ENCODE measurements around the gene MALAT1.

The MALAT1 gene

DNA sequence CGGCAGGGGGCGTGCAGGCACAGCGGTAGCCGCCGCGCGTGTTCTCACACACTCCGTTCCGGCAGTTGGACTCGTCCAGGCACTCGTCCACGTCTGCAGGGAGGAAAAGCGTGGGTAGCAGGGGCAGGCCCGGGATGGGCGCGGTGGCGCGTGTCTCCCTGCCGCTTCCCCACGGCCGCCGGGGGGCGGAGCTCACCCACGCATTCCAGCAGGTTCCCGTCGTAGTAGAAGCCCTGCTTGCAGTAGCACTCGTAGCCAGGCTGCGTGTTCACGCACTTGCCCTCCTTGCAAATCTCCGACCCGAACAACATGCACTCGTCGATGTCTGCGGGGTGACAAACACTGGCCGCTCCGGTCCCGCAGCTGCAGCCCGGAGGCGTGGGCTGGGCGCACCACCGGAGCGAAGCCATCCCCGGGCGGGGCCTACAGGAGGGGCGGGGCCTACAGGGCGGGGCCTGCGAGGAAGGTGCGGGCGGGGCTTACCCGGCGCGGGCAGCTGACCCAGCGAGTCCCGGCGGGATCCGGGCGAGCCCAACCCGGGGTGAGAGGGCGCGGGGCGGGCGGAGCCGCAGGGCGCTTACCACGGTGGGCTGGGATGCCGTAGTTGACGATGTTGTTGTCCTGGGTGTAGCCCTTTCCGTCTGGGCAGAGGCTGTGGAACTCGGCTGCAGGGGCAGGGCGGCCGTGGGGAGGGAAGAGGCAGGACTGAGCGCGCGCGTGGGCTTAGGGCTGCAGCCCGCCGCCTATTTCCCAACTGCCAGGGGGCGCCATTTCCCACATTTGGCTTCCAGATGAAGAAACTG is 41.6 kb downstream of the MALAT1 start:
- DNase-seq: peak; percentile 95

DNA sequence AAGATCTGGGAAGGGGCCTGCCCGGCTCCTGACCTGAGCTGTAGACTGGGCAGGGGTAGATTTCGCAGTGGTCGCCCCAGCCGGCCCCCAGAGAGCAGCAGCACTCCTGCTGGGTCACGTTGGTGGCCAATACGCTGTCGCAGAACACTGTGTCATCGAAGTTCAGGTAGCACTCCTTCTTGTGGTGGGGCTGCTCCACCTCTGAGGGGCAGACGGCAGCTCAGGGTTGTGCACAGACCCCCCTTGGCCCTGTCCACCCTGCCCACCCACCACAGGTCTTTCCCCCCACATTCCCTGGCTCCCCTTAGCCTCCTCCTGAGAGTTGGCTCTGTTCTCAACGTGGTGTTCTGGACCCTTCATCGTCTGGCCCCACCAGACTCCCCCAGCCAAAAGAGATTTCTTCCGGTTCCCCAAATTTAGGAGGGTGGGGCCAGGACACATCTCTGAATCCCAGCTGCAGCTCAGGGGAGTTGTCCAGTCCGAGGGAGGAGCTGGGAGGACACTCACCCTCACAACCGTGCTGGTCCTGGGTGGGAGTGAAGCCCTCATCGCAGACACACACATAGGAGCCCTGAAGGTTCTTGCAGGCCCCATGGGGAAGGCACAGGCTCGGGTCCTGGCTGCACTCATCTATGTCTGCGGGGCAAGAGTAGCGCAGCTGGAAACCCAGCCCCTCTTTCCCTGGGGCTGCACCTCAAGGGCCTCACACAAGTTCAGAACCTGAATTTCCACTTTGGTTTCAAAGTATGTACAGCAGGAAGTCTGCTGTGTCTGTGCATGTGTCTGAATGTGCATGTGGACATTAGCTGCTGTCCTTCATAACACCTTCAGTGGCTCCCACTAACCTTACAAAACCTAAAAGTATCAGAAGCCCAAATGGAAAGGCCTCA is 42.5 kb downstream of the MALAT1 start:
- no peak for DNase-seq

DNA sequence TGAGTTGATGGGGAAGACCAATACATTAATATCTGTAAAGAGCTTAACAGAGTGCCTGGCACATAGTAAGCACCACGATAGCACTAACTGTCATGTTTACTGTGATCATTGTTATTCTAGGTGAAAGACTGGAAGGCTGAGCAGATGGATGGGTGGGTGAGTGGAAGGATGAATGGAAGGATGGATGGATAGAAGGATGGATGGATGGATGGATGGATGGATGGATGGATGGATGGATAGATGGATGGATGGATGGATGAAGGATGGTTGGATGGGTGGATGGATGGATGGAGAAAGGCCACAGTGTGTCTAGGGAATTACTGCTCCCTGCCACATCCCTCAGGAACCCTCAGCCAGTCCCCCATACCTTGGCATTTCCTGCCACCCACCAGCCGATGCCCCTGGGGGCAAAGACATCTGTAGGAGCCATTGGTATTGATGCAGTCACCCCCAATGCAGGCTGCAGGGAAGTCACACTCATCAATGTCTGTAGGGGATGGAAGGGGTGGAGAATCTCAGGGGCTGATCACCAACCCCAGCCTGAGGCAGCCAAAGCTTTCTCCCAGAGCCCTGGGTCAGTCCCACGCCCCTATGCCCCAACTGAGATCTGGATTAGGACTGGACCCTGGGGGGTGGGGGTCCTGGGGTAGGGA is 44.0 kb downstream of the MALAT1 start:
- DNase-seq: no peak

DNA sequence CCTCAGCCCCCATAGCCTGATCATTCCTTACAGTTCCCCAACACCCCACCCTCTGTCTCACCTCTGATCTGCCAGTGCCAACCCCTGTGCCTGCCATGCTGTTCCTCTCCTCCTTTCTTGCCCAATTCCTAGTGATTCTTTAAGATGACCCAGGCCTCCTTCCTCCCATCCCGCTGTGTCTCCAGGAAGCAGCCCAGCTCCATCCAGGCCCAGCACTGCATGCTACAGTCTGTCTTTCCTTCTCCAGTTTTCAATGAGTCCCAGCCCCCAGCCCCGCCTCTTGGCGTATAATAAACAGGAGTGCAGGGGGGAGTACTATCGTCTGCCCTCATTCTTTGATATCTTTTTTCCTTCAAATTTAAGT is 47.0 kb downstream of the MALAT1 start:
- DNase-seq: no peak

DNA sequence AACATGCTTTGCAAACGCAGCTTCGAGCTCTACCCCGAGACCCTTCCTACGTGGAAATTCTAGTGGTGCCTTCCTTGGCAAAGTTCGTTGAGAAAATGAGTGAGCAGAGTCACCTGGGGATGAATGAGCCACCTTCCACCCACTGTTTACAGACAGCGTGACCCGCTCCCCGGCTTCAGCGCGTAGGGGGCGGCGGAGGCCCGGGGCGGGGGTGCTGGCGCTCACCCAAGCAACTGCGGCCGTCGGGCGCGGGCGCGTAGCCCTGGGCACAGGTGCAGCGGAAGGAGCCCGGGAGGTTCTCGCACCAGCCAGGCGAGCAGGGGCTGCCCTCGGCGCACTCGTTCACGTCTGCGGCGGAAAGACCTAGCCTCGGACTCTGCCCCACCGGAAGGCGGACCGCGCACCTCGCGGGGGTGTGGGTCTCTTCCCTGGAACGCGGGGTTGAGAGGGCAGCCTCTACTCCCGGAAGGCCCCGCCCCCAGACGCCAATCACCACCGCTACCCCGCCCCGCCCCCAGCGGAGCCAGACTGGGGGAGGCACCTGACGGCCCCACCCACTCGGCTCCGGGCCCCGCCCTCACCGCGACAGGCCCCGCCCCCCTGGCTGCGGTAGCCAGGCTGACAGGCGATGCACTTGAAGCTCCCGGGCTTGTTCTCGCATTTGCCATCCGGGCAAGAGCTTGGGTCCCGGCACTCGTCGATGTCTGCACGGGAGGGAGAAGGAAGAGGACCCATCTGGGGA is 47.5 kb downstream of the MALAT1 start:
- DNase-seq: peak; percentile 94

DNA sequence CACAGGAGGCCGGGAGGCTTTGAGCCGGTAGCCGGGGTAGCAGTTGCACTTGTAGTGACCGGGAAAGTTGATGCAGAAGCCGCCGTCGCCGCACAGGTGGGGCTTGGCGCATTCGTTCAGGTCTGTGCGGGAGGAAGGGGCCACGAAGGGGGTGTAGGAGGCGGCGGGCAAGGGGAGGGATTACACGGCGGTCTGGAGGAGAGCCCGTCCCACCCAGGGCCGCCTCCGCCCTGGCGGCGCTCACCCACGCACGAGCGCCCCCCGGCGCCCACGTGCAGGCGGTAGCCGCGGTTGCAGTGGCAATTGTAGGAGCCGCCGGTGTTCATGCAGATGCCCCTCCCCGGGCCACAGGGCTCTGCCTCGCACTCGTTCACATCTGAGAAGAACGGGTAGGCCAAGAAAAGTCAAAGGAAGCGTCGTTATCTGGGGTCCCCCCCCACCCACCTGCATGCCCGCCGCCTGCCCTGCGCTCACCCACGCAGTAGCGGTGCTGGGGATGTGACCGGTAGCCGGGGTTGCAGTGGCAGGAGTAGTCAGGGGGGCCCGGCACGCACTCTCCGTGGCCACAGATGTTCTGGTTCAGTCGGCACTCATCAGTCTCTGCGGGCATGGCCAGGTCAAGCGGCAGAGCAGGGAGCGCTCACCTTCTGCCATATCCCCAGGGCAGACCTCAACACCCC is 48.7 kb downstream of the MALAT1 start:
- no peak for DNase-seq

DNA sequence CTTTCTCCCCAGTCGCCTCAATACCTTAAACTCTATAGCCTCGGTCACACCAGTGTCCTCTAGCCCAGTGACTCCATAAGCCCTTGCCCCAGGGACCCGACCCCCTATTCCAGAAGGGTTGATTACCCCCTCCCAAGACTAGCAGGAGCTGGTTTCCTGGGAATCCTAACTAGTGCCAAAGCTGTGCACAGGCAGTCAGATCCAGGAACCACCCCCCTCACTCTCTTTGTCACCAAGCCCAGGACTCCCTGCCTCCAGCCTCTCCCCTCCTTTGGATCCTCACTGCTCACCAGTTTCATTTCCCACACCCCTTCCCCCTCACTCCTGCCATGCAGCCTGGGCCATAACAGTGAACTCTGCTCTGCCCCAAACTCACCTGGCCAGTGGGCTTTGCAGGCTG is 49.5 kb downstream of the MALAT1 start:
- DNase-seq: no peak

DNA sequence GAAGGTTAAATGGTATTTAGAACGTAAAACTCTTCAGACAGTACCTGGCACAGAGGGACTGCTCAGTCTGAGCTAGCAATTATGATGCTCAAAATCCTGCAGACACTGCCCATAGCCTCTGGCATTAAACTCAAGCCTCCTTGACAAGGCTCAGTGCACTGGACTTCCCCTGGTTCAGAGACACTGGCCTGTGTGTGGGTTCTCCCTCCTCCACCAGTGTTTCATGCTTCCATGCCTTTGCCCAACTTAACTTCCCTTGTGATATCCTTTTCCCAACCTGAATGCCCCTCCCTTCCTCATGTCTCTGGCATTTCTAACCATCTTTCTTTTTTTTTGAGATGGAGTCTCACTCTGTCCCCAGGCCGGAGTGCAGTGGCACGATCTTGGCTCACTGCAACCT is 50.3 kb downstream of the MALAT1 start:
- no peak for DNase-seq

DNA sequence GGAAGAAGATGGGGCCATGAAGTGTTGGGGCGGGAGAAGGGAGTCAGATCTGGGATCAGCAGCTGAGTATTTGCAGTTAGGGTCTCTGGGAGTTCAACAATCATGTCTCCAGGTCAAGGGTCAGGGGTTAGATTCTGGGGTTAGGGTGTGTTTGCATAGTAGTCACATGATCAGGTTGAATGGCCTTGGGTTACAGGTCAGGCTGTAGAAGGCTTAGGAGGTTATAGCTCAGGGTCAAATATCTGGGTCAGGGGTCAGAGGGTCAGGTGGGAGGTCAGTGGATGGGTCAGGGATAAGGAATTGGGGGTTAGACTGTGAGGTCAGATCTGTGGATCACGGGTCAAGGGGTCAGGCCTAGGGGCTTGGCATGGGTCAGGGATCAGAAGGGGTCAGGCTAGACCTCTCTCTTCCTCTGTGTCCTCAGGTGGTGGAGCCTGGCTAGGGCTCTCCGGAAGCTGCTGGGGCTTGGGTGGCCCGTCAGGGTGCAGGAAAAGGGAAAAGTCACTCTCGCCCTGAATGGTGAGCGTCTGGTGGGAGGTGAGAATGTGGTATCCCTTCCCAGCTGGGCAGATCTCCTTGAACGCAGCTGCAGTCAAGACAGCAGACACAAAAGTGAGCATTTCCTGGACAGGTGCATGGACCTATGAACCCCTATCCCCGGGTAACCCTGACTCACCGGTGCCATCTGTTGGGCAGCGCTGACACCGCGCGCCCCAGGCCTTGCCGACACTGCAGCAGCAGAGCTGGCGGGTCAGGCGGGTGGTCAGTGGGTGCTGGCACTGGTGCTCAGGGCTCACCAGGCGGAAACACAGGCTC is 52.9 kb downstream of the MALAT1 start:
- peak; percentile 63 for DNase-seq

DNA sequence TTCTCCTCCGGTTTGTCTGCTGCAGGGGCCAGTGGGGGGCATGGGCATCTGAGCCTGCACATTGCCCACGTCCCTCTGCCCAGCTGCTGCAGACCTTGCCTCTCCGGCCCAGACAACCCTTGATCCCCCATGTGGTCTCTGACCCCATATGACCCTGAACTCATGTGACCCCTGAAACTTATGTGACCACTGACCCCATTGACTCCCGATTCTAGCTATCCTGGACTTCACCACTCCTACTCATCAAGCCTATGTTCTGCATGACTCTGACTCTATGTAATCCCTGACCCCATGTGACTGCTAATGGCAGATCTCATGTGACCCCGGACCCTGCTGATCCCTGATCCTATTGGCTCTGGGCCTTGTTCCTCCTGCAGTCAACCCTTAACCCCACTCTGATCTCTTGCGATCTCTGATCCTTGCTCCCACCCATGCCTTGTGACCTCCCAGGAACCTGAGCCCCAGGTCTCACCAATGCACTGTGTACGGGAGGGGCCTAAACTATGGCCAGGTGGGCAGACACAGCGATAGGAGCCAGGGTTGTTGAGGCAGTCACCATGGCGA is 53.6 kb downstream of the MALAT1 start:
- DNase-seq: no peak

DNA sequence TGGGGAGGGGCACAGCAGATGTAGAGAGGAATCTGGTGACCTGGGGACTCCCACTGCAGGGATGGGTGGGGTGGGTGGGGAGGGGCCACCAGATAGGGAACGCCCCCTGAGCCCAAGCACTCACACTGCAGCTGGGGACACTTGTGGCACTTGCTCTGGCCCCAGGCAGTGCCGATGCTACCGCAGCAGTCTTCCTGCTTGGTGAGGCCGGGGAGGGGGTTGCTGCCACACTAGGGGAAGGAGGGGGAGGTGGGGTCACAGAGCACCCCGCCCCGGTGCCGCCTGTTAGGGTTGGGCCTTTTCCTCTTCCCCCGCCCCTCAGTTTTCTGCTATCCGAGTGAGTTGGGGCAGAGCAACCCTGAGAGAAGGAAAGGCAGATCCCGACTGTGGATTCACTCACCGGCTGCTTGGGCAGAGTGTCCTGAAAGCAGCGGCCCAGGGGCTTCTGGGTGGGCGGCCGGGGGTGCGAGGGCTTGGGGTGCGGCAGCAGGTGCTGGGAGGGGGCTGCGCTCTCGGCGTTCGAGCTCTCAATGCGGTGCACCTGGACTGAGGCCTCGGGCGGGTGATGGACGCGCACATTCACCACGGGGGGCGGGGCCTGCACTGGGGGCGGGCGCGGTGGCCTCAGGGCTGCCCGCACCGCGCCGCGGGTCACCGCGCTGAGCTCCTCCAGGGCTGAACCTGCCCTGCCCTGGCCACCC is 54.6 kb downstream of the MALAT1 start:
- peak; percentile 80 for DNase-seq

DNA sequence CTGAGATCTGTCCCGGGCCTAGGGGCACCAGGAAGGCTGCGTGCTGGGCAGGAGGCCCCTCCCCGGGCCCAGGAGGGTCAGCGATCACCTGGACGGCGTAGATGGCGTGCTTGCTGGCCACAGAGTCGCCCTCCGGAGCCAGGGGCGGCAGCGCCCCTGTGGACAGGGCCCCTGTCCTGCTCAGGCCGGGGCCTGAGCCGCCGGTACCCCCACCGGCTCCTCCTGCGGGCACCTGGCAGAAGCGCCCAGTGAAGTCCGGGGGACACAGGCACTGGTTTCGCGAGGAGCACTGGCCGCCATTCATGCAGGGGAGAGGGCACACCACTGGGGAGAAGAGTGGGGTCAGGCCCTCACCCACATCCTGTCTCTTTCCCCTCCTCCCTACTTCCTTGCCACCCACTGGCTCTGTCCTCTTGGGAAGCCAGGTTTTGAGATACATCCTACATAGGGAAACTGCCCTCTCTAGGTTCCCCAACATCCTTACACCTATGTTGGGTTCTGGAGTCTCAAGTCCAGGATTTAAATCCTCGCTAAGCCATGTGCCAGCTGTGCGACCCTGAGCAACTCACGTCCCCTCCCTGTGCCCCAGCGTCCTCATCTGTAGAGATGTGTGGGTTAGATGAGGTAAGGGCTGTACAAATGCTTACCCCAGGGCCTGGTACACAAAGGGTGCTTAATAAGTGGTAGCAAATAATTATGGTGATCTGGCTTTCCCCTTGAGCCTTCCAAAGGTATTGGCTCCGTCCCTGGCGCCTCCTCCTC is 55.4 kb downstream of the MALAT1 start:
- no peak for DNase-seq

DNA sequence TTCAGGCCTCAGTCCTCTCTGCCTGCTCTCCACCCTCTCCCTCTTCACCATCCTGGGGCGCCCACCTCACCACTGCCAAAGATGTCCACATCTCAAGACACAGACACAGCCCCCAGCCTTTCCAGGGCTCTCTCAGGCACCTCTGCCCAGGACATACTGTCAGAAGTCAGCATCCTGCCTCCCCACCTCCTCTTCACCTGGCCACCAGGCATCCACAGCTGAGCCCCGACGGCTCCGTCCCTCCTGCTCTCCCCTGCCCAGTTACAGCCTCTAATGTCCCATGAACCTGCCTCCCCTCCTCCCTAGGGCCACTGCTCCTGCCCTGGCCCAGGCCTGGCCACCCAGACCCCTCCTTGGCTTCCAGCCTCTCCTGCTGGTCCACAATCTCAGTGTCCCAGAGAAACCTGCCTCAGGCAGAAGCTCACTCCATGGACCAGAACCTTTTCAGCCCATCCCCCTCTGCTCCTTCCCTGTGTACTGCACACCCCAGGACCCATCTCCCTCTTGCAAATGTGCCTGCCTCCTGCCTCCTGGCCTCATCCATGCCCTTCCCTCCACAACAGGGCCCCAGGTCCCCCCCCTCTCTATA is 56.1 kb downstream of the MALAT1 start:
- DNase-seq: no peak

DNA sequence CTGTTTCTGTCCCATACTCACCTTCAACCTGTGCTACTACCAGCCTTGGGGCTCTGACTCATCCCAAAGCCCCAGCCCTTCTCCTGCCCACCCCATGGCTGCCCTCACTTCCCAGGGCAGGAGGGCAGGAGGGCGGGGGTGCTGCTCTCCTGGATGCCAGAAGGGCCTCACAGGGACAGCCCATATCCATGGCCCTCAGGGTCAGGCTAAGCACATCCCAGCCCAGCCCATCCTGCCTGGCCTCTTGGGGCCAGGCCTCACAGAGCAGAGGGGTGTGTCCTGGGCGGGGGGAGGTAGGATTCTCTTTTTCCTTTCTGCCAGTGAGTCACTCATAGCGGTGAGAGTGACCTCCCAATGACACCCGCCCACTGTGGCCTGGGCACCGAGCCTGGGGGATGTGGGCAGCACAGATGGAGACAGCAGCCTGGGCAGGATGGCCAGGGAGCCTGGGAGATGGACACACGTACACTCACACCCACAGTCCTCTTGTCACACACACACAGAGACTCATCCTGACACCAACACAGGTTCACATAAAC is 56.9 kb downstream of the MALAT1 start:
- peak; percentile 36 for DNase-seq

Measured in OCI-M1 (cell line).